CD4-positive, alpha-beta T cell (primary cell): ENCODE results near the gene NCAM2. TPM values are rescaled to one million over a fixed set of nuclear protein-coding genes. Genes with fewer than 3 reads are reported as not detected.

ENCODE experiments used
- ATAC-seq: fragments of 200-7000 bp; cut with Tn5 transposase; one replicate; pipeline ENCODE4 v1.10.0; 2022; ENCODE audit warnings: mild to moderate bottlenecking; ENCODE audit not compliant: poor library complexity
- CTCF ChIA-PET: fragments of 350-600 bp; sonication (Branson Sonifier 250); formaldehyde crosslinking; loops from one replicate; lab custom pipeline; 2021; ENCODE audit warnings: antibody characterized with exemption, inconsistent platforms; lab: Charles Lee
- POLR2A ChIA-PET: fragments of 350-600 bp; sonication (Branson Sonifier 250); formaldehyde crosslinking; loops from one replicate; lab custom pipeline; 2021; ENCODE audit warnings: antibody characterized with exemption, inconsistent platforms; lab: Charles Lee
- DNase-seq, 14 experiments: peaks; one replicate each; pipeline ENCODE4 v3.0.0-alpha.2; 2013 to 2020; ENCODE audit warnings: mixed read lengths in 2 of 14
- H3K27ac ChIP-seq, 2 donors: one replicate each; pipeline versions ENCODE4 v1.5.1 to v1.7.0; 2013; ENCODE audit warnings: low read length in 2 of 2, low read depth in 1 of 2, mild to moderate bottlenecking in 1 of 2
- H3K27me3 ChIP-seq, 2 experiments: 1 replicate in 1 of 2; 2 replicates in 1 of 2; pipeline versions ENCODE4 v1.6.1 to v1.7.0; 2013; ENCODE audit warnings: low read length in 2 of 2, control low read depth in 1 of 2, mild to moderate bottlenecking in 1 of 2, moderate library complexity in 1 of 2; ENCODE audit not compliant: insufficient read depth in 2 of 2, control insufficient read depth in 1 of 2
- H3K36me3 ChIP-seq: one replicate; pipeline ENCODE4 v1.6.1; 2013; ENCODE audit warnings: low read length, control low read depth; ENCODE audit not compliant: insufficient read depth
- H3K4me1 ChIP-seq: one replicate; pipeline ENCODE4 v1.6.1; 2013; ENCODE audit warnings: low read length, control low read depth; ENCODE audit not compliant: insufficient read depth
- H3K4me3 ChIP-seq: one replicate; pipeline ENCODE4 v1.5.1; 2013; ENCODE audit warnings: mild to moderate bottlenecking, low read length, moderate library complexity
- H3K9me3 ChIP-seq, 2 experiments: 1 replicate in 1 of 2; 2 replicates in 1 of 2; pipeline versions ENCODE4 v1.6.1 to v1.7.0; 2013; ENCODE audit warnings: low read length in 2 of 2, mild to moderate bottlenecking in 2 of 2, control low read depth in 1 of 2, moderate library complexity in 1 of 2; ENCODE audit not compliant: control insufficient read depth in 1 of 2, insufficient read depth in 1 of 2
- H3K27ac Mint-ChIP-seq: one replicate; pipeline ENCODE4 v1.8.0; 2020; ENCODE audit warnings: mixed read lengths
- H3K27me3 Mint-ChIP-seq: one replicate; pipeline ENCODE4 v1.8.0; 2021; ENCODE audit warnings: mixed read lengths
- H3K36me3 Mint-ChIP-seq: one replicate; pipeline ENCODE4 v1.8.0; 2021; ENCODE audit warnings: low read depth, mixed read lengths
- H3K4me1 Mint-ChIP-seq: one replicate; pipeline ENCODE4 v1.8.0; 2021; ENCODE audit warnings: low read depth, mixed read lengths
- H3K4me3 Mint-ChIP-seq: one replicate; pipeline ENCODE4 v1.8.0; 2020; ENCODE audit warnings: mild to moderate bottlenecking, mixed read lengths
- H3K9me3 Mint-ChIP-seq: one replicate; pipeline ENCODE4 v1.8.0; 2020; ENCODE audit warnings: mixed read lengths
- CTCF ChIP-seq: fragments of 200-600 bp; IDR thresholded peaks from one replicate; pipeline ENCODE4 v1.8.0; 2022; ENCODE audit warnings: antibody characterized with exemption, mild to moderate bottlenecking
- intact Hi-C, 2 experiments: fragments of 100-400 bp; cut with DNase I in 1 of 2; cut with micrococcal nuclease in 1 of 2; formaldehyde crosslinking; loops; one replicate each; pipeline versions ENCODE4 v1.15.1 to v1.9.0; 2023 to 2025; cut with DNase I, micrococcal nuclease
- total RNA-seq, 174 experiments: library from RNA in 2 of 174; stranded (reverse) in 2 of 174; gene quantifications; one replicate each; pipeline ENCODE4 v1.2.3 and lab custom pipeline; 2021 to 2026

The NCAM2 gene
- total RNA-seq, 2 experiments from 2014 or later: not detected

GRCh38 chr21:21114461-21114860, 116.3 kb downstream of the NCAM2 start:
- intact Hi-C loops: no loop called here
- ATAC-seq: no peak
- POLR2A ChIA-PET: no interaction called here
- CTCF ChIA-PET: no interaction called here
- no peak overlapping the region for H3K4me3 ChIP-seq
- Mint-ChIP-seq H3K27ac (no peak overlapping the region), H3K36me3 (no peaks in the 10 kb centered on the region), H3K27me3 (no peaks in the 10 kb centered on the region), H3K4me1 (no peaks in the 10 kb centered on the region), H3K4me3 (no peak overlapping the region), H3K9me3 (no peaks in the 10 kb centered on the region)
- TF ChIP-seq CTCF: no peak
- no peaks in the 10 kb centered on the region for H3K27me3 ChIP-seq
- H3K4me1 ChIP-seq: no peaks in the 10 kb centered on the region
- DNase-seq: no peak
- H3K9me3 ChIP-seq: peaks cover 0 to 4% of the 10 kb centered on the region in 2 experiments
- no peak overlapping the region for H3K27ac ChIP-seq
- no peaks in the 10 kb centered on the region for H3K36me3 ChIP-seq

GRCh38 chr21:21119091-21119490, 120.9 kb downstream of the NCAM2 start:
- Mint-ChIP-seq H3K4me3 (no peak overlapping the region), H3K4me1 (no peaks in the 10 kb centered on the region), H3K36me3 (no peaks in the 10 kb centered on the region), H3K9me3 (peaks cover 3% of the 10 kb centered on the region), H3K27me3 (no peaks in the 10 kb centered on the region), H3K27ac (no peak overlapping the region)
- POLR2A ChIA-PET: no interaction called here
- no peaks in the 10 kb centered on the region for H3K36me3 ChIP-seq
- H3K4me3 ChIP-seq: no peak overlapping the region
- no peaks in the 10 kb centered on the region for H3K4me1 ChIP-seq
- TF ChIP-seq CTCF: no peak
- H3K9me3 ChIP-seq: peaks cover 0 to 17% of the 10 kb centered on the region in 2 experiments
- intact Hi-C loops: no loop called here
- CTCF ChIA-PET: interaction anchor here (1.3 kb wide), 1 partner anchor 12 kb away, joined by 3 read pairs; no protein-coding TSS in a partner anchor
- DNase-seq: no peak
- H3K27ac ChIP-seq: no peak overlapping the region
- no peaks in the 10 kb centered on the region for H3K27me3 ChIP-seq
- ATAC-seq: no peak

- no peak overlapping the region for H3K27ac Mint-ChIP-seq
- no peak overlapping the region for H3K4me3 Mint-ChIP-seq
Observed at GRCh38 chr21:21122680-21123079, 124.5 kb downstream of the NCAM2 start.

More at GRCh38 chr21:21122680-21123079, 124.5 kb downstream of the NCAM2 start:
- H3K4me1 ChIP-seq: no peaks in the 10 kb centered on the region
- DNase-seq (no peak), ATAC-seq (no peak)
- H3K9me3 Mint-ChIP-seq: peaks cover 3% of the 10 kb centered on the region
- H3K27me3 Mint-ChIP-seq: no peaks in the 10 kb centered on the region
- H3K9me3 ChIP-seq: peaks cover 0 to 12% of the 10 kb centered on the region in 2 experiments
- no peak overlapping the region for H3K4me3 ChIP-seq
- no peaks in the 10 kb centered on the region for H3K4me1 Mint-ChIP-seq
- TF ChIP-seq CTCF: no peak
- ChIA-PET CTCF (no interaction called here), POLR2A (no interaction called here)
- no peaks in the 10 kb centered on the region for H3K36me3 ChIP-seq
- intact Hi-C loops: no loop called here
- no peak overlapping the region for H3K27ac ChIP-seq
- H3K27me3 ChIP-seq: no peaks in the 10 kb centered on the region
- H3K36me3 Mint-ChIP-seq: no peaks in the 10 kb centered on the region
